GM10847 (cell line): ENCODE results near the gene SACS.

ENCODE experiments used
- POLR2A ChIP-seq: IDR thresholded peaks from 2 replicates; pipeline ENCODE4 v1.6.1; 2011; ENCODE audit not compliant: insufficient read length; ENCODE audit errors: extremely low read depth

The SACS gene

GRCh38 chr13:23352161-23352560 is 81.3 kb downstream of the SACS start:
- no peak for TF ChIP-seq POLR2A

DNA sequence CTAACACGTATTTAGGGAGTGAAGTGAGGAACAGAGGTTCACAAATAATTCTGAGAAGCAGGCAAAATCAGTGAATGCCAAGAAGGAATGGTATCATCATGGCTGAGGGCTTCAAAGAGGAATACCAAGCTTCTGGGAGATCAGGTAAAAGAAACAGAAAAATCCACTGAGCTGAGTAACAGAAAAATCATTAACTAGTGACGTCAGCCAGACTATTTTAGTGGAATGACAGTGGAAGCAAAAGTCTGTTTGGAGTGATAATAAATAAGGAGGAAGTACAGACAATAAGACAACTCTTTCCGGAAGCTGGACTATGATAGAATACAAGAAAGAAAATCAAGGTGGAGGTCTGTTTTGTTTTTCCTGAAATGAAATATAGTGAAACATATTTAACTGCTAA is 83.5 kb downstream of the SACS start:
- no peak for TF ChIP-seq POLR2A

DNA sequence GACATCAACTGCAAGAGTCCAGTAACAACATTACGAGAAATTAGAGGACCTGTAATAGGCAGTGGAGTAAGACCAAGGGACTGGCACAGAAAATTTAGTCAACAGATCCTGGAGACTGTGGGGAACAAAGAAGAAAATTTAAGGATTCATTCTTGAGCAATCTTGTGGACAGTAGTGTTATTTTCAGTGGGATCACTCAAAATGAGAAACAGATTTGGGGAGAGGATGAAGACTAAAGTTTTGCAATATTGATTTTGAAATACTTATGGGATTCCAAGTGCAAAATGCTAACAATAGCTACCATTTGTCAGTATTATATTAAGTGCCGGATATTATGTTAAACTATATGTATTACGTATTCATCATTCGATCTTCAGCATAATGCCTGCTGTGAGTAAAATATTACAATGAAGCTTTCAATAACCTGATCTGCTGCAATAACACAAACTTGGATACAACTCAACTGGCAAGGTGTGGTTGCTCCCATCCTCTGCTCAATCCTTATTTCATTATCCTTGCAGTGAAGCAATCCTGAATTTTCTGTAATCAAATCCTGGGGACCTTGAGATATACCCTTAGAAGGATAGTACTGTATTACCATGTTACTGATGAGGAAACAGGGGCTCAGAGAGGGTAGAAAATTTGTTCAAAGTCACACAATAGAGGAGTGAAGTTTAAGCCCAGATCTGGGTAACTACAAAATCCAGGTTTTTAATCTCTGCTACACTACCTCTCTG is 84.2 kb downstream of the SACS start:
- TF ChIP-seq POLR2A, result no peak

GRCh38 chr13:23348262-23349127 is 85.0 kb downstream of the SACS start:
- TF ChIP-seq POLR2A, result no peak

DNA sequence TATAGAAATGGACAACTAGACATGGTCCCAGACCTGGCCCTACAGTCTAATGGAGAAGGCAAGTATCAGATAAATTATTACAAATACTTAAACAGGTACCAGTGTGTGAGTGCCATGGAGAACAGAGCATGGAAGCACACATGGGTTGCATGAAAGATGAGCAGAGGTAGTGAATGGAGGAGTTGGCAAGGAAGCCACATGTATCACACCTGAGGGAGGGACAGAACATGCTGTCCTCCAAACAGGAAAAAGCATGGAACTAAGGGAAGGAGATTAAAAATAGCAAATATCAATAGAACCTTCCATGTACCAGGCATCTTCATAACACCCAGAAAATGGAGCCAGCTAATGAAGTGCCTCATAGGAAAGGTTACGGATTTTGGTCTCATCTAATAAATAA is 85.9 kb downstream of the SACS start:
- TF ChIP-seq POLR2A, result no peak

GRCh38 chr13:23344931-23345595 is 88.4 kb downstream of the SACS start:
- TF ChIP-seq POLR2A, result no peak

- TF ChIP-seq POLR2A, result no peak
These were observed 94.3 kb downstream of the SACS start for GRCh38 chr13:23339225-23339624.

GRCh38 chr13:23330356-23330755 is 103.1 kb downstream of the SACS start:
- TF ChIP-seq POLR2A, result no peak

DNA sequence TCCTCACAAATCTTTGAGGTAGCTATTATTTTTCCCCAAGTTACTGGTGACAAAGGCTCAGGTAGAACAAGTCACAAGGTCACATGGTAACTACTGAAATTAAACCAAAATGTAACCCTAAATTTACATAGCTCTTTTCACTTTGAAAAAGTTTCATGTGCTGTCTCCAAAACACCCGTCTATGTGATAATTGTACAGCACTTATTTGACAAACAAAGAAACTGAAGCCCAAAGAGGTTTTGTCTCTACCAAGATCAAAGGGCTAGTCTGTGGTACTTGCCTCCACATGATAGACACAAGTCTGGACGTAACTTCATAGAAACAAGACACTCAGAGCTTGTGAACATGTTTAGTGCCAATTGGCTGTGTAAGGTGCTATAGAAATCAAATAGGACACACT is 108.3 kb downstream of the SACS start:
- TF ChIP-seq POLR2A, result no peak

DNA sequence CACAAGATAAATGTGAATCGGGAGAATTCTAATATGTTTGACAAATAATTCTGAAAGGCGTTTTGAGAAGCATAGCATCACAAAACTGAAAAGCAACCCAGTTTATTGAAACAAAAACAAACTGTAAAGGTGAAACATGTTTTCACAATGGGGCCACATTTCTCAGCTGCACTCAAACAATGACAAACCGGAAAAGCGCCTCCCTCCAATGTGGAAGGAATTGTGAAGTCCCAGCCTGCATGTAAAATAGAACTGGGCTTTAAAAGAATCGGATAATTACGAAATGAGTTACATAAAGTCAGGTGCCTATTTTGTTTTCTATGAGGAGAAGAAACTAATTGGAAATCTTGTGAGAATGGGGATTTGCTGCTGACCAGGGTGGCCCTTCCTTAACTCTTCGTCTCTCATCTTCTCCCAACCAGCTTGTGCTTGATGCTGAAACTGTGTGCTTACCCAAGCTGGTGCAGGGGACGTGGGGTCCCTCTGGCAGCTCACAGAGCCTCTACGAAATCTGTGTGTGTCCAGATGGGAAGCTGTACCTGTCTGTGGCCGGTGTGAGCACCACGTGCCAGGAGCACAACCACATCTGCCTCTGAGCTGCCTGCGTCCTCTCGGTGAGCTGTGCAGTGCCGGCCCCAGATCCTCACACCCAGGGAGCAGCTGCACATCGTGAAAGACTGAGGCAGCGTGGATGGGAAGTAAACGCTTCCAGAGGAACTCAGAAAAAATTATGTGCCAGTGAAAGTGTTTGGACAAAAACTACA is 109.4 kb downstream of the SACS start:
- no peak for TF ChIP-seq POLR2A

DNA sequence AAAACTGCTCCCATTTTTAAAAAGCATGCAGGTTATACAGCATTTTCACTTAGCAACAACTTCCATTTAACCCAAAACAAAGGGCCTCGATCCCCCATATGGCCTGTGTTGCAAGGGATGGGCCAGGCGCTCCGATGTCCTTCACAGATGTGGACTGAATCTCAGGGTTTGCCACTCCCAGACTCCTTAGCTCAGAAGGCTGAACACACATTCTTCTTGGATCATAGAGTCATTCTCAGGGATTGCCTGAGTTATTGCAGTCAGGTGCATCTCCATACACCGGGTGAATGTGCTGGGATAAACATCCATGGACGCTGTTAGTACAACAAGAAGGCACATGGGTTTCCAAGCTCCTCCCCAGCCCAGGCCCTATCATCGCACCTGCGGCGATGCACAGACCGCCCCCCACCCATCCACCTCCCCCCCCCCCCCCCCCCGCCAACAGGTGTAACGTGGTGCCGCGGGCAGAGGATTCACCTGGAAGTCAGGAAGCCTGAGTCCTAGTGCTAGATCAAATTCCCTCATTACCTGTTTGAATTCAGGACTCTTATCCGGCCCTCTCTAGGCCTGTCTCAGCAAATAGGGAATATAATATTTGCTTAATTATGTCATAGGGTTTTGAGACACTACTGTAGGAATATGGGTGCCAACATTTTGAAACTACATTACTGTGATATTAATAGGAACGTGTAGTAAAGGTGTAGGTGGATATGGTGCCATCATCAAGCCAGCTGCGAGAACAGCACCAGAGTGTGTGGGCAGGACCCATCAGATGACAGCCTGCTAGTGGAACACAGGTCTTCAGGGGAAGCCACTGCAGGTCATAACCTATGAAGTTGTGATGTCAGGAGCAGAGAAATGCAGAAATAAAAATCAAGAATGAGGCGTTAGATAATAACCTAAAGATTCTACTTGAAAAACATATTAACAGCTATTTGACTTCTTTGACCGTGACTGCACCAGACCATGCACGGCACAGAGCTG is 110.9 kb downstream of the SACS start:
- TF ChIP-seq POLR2A, result no peak

GRCh38 chr13:23321535-23322241 is 111.8 kb downstream of the SACS start:
- no peak for TF ChIP-seq POLR2A

GRCh38 chr13:23320926-23321534 is 112.5 kb downstream of the SACS start:
- no peak for TF ChIP-seq POLR2A
